RPMI8226 (cell line): Measurements from ENCODE around the gene SLC17A7.

ENCODE experiments used
- DNase-seq: peaks from one replicate; pipeline ENCODE4 v3.0.0-alpha.2; 2015

SLC17A7 gene

DNA sequence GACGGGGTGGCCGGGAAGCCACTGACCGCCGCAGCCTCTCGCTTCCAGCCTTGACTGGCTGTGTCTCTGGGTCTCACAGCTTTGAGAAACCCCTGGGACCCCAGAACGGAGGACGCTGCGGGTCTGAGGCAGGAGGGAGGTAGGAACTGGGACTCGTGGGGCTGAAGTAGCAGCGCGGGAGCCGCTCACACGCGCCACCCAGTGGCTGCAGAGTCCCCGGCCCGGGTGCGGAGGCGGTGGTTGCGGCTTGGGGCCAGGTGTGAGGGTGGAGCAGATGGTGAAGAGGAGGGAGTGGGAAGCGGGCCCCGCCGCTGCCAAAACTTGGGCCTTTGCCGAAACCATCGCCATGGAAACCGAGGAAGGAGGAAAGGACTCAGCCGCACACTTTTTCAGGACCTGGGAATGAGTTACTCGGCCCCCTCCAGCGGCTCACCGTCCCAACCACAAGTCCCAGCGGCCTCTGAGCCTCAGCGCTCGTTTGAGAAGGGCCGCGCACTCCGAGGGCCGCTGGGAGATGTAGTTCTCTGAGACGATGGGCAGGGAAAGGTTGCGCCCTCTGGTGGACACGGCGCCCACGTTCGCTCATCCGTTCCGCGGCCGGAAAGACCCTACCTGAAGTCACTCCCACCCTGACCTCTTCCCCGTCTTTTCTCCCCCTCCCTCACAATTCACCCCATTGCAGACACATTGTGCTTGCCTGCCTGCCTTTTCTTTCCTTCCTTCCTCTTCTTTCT lies 2.2 kb upstream of the SLC17A7 start:
- DNase-seq = peak; percentile 93

- DNase-seq = peak; percentile 56
Observed at GRCh38 chr19:49442771-49443365, 1.5 kb upstream of the SLC17A7 start.

- no peak for DNase-seq
Observed at GRCh38 chr19:49442354-49442753, 1.0 kb upstream of the SLC17A7 start.

GRCh38 chr19:49441960-49442350 lies 628 bp upstream of the SLC17A7 start:
- no peak for DNase-seq

DNA sequence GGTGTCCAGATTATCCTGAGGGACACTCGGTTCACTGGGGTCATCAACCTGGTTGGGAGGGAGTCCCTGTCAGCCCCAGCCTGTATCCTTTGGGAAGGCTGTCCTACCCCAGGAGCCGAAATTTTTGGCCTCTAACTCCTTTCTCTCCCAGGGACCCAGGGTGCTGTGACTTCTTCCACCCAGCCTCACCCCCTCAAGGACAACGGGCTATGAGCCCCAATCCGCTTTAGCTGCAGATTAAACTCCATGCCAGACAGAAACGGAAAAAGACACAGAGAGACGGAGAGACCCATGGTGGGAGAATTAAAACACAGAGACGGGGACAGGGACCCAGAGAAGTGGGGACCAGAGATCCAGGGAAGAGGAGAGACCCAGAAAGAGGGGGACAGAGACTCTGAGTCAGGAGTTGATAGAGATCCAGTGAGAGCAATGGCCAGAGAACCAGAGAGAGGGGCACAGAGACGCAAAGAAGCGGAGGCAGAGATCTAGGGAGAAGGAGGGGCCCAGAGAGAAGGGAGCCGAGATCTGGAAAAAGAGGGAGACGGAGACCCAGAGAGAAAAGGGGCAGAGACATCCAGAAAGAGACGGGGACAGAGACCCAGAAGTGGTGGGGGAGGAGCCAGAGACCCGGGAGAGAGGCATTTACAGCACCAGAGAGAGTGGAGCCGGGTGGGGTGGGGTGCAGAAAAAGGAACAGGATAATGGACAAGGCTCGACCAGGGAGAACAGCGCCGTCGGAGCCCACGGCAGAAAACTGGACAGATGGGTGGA lies 703 bp downstream of the SLC17A7 start:
- DNase-seq = no peak

DNA sequence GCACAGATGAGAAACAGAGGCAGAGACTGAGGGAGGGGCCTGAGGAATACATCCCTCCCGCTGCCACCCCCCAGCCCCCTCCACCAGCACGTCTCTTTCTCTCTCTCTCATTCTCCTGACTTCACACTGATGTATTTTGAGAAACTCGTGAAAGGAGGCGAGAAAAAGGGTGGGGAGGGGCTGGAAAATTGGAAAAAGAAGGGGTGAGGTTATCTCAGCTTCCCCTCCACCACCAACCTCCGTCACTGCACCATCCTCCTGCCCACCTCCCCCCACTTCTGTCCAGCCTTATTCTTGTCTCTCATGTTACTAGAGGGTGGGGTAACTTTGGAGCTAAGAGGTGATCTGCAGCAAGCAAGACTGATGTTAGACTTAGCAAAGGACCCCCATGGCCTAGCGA lies 1.5 kb downstream of the SLC17A7 start:
- no peak for DNase-seq

GRCh38 chr19:49438261-49438660 lies 3.1 kb downstream of the SLC17A7 start:
- no peak for DNase-seq

GRCh38 chr19:49437231-49437630 lies 4.1 kb downstream of the SLC17A7 start:
- DNase-seq = no peak

- peak; percentile 59 for DNase-seq
Observed at GRCh38 chr19:49436381-49437017, 4.8 kb downstream of the SLC17A7 start.

GRCh38 chr19:49435670-49436069 lies 5.7 kb downstream of the SLC17A7 start:
- DNase-seq = no peak

- DNase-seq = no peak
Observed at GRCh38 chr19:49434907-49435583, 6.3 kb downstream of the SLC17A7 start.

GRCh38 chr19:49433240-49433901 lies 8.0 kb downstream of the SLC17A7 start:
- DNase-seq = no peak

DNA sequence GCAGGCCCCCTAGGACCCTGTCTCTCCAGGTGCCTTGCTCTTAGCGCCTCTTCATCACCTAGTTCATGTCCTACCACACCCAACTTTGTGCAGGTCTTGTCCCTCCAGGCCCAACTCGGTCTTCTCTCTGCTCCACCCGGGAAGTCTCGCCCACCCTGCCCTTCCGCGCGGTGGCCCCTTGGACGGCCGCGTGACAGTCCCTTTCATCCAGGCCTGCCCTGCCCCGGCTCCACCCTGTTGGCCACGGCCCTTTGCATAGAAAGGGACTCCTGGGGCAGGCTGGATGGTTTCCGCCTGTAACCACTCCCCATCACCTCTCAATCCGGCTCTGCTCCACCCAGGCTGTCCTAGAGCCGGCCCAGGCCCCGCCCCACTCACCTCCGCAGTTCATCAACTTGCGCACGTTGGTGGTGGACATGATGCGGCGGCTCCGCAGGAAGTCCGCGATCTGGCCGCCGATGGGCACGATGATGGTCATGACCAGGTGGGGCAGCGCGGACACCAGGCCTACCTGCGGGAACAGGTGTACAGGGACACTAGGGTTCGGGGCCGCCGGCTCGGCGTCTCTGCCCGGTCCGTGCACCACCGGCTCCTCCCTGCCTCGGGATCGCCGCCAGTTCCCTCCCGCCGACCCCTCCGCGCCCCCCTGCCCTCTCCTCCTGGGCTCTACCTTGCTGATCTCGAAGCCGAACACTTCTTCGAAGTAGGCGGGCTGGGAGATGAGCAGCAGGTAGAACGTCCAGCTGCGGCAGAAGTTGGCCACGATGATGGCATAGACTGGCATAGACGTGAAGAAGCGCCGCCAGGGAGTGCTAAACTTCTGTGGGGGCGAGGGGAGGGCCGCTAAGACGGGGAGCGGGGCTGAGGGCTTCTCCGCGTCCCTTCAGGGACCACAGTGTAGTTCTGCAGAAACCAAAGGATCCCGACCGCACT lies 8.9 kb downstream of the SLC17A7 start:
- peak; percentile 30 for DNase-seq

- no peak for DNase-seq
Observed at GRCh38 chr19:49431330-49431749, 10.0 kb downstream of the SLC17A7 start.

GRCh38 chr19:49430678-49431329 lies 10.5 kb downstream of the SLC17A7 start:
- DNase-seq = peak; percentile 26

DNA sequence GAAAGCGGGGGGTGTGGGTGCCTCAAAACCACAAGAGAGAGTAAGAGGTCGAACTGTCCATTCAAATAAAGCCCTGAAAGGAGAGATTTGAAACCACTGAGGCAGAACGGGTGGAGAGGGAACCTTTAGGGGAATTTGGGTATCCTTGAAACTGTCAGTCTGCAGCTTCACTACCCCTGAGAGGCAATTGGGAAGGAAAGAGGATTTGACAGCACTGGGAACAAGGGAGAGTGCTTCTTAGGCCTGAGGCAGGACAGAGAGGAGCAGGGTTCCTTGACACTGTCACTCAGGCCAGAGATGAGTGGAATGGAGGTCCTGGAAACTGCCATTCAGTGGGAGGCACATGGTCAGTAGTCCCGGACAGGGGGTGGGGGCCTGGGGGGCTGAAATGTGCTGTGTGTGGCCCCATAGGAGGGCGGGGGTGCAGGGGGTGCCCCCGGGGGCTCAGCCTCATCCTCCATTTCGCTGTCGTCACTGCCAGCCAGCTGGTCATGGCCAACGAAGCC lies 11.1 kb downstream of the SLC17A7 start:
- no peak for DNase-seq

GRCh38 chr19:49428547-49429451 lies 12.5 kb downstream of the SLC17A7 start:
- DNase-seq = no peak

DNA sequence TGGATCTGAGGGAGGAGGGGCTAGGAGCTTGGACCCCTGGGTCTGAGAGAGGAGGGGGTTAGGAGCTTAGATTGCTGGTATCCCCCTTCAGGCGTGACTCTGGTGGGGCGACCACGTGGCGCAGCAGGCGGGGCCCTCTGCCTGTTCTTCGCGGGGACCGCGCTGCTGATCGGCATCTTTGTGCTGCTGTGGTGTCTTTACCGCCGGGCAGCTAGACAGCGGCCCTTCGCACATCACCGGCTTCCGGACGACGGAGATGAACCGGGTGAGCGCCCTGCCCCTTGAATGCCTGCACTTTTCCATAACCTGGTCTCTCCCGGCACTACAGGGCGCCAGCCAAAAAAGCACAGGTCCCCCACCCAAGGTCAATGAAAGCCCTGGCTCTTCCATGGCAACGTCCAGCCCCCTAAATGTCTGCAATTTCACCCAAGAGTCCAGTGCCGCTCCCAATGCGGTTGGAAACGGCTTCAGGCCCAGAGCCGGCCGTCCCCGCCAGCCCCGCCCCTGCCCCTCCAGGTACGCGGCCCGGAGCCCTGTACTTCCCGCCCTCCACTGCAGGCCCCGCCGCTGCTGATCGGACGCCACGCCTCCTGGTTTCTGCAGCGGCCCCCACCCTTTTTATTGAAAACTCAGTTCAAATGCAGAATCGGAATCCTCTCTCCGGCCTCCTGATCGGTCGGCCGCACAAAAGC lies 13.3 kb downstream of the SLC17A7 start:
- peak; percentile 44 for DNase-seq

DNA sequence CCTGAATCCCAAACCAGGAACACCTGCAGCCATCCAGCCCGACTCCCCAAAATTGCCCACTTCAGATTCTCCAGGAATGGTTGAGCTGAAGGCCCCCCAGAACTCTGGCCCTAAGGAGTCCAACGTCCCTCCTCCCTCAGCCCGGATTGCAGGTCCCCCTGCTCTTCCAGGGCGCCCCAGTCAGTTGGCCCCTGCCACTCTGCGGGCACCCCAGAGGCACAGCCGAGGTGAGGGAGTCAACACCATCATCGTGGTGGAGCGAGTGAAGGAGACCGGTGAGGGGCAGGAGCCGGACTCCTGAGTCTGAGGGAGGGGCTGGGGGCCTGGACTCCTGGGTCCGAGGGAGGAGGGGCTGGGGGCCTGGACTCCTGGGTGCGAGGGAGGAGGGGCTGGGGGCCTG lies 14.0 kb downstream of the SLC17A7 start:
- DNase-seq = no peak
